Endothelial cell (in vitro differentiated cells): Measurements from ENCODE around the gene WDCP. TPM values are rescaled to one million over a fixed set of nuclear protein-coding genes. Genes with fewer than 3 reads are reported as not detected.
A peak's percentile ranks its signal among the peaks of the same experiment; 100 is the strongest.

ENCODE experiments used
- DNase-seq: peaks from one replicate; pipeline ENCODE4 v3.0.0; 2021; ENCODE audit warnings: low spot score
- H3K27ac Mint-ChIP-seq: one replicate; pipeline ENCODE4 v1.8.0; 2021; ENCODE audit warnings: mixed read lengths, inconsistent platforms; ENCODE audit not compliant: unreplicated experiment
- H3K27me3 Mint-ChIP-seq: one replicate; pipeline ENCODE4 v1.8.0; 2021; ENCODE audit warnings: mild to moderate bottlenecking, moderate library complexity, mixed read lengths, inconsistent platforms; ENCODE audit not compliant: unreplicated experiment
- H3K36me3 Mint-ChIP-seq: one replicate; pipeline ENCODE4 v1.8.0; 2021; ENCODE audit warnings: mild to moderate bottlenecking, low read depth, mixed read lengths, inconsistent platforms; ENCODE audit not compliant: unreplicated experiment
- H3K4me1 Mint-ChIP-seq: one replicate; pipeline ENCODE4 v1.8.0; 2021; ENCODE audit warnings: mild to moderate bottlenecking, mixed read lengths, inconsistent platforms; ENCODE audit not compliant: unreplicated experiment
- H3K4me3 Mint-ChIP-seq: one replicate; pipeline ENCODE4 v1.8.0; 2021; ENCODE audit warnings: mild to moderate bottlenecking, mixed read lengths, inconsistent platforms; ENCODE audit not compliant: unreplicated experiment
- H3K9me3 Mint-ChIP-seq: one replicate; pipeline ENCODE4 v1.8.0; 2021; ENCODE audit warnings: mixed read lengths, inconsistent platforms; ENCODE audit not compliant: unreplicated experiment
- total RNA-seq: library from RNA; stranded (reverse); fragmentation: NEBNext Ultra II Directional; extraction: Animal tissue kit (Norgen Biotek cat#: 25700); gene quantifications from one replicate; pipeline ENCODE4 v1.2.1, GENCODE V29; 2021; ENCODE audit not compliant: unreplicated experiment
- TF ChIP-seq, protein P1 (sequence below): fragments of 200-600 bp; sonication (generic); IDR thresholded peaks from one replicate; pipeline ENCODE4 v1.5.0; 2021; ENCODE audit warnings: antibody characterized with exemption; ENCODE audit not compliant: unreplicated experiment

Gene WDCP
- total RNA-seq, 1 donor from 2014 or later, result 13.4 TPM

DNA sequence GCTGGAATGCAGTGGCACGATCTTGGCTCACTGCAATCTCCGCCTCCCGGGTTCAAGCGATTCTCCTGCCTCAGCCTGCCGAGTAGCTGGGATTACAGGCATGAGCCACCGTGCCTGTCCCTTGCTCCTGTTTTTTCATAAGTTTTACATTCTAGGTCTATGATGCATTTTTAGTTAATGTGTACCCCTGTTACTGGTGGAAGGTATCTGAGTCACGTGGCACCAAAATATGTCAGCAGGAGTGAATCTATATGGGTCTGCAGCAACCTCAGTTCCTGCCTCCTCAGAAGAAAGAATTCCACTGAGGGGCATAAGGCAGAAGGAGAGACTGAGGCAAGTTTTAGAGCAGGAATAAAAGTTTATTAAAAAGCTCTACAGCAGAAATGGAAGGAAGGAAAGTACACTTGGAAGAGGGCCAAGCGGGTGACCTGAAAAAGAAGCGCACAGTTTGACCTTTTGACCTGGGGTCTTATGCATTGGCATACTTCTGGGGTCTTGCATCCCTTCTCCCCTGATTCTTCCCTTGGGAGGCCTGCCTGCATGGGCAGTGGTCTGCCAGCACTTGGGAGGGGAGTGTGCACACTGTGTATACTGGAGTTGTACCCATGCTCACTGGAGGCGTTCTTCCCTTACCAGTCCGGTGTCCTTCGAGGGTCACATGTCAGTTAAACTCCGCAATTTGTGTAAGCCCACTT is 38.4 kb downstream of the WDCP start:
- H3K4me1 Mint-ChIP-seq, result peaks cover 15% of the 10 kb centered on the region
- no peak for DNase-seq
- TF ChIP-seq, protein P1, sequence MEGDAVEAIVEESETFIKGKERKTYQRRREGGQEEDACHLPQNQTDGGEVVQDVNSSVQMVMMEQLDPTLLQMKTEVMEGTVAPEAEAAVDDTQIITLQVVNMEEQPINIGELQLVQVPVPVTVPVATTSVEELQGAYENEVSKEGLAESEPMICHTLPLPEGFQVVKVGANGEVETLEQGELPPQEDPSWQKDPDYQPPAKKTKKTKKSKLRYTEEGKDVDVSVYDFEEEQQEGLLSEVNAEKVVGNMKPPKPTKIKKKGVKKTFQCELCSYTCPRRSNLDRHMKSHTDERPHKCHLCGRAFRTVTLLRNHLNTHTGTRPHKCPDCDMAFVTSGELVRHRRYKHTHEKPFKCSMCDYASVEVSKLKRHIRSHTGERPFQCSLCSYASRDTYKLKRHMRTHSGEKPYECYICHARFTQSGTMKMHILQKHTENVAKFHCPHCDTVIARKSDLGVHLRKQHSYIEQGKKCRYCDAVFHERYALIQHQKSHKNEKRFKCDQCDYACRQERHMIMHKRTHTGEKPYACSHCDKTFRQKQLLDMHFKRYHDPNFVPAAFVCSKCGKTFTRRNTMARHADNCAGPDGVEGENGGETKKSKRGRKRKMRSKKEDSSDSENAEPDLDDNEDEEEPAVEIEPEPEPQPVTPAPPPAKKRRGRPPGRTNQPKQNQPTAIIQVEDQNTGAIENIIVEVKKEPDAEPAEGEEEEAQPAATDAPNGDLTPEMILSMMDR, result no peak
- H3K27ac Mint-ChIP-seq, result no peak overlapping the region
- H3K4me3 Mint-ChIP-seq, result peak overlapping the region; percentile 68
- peaks cover 8% of the 10 kb centered on the region for H3K27me3 Mint-ChIP-seq
- no peaks in the 10 kb centered on the region for H3K9me3 Mint-ChIP-seq
- H3K36me3 Mint-ChIP-seq, result no peaks in the 10 kb centered on the region

DNA sequence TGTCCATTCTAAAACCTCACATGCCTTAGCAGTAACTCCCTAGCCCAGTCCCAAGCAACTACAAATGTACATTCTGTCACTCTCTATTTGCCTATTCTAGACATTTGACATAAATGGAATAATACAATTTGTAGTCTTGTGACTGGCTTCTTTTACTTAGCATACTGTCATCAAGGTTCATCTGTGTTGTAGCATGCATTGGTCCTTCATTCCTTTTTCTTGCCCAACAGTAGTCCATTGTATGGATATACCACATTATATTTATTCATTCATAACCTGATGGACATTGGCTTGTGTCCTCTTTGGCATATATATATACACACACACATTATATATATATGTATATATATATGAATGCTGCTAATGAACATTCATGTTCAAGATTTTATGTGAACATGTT is 39.5 kb downstream of the WDCP start:
- TF ChIP-seq, protein P1, result no peak
- DNase-seq, result no peak
- peaks cover 8% of the 10 kb centered on the region for H3K27me3 Mint-ChIP-seq
- H3K36me3 Mint-ChIP-seq, result no peaks in the 10 kb centered on the region
- no peak overlapping the region for H3K4me3 Mint-ChIP-seq
- H3K9me3 Mint-ChIP-seq, result no peaks in the 10 kb centered on the region
- no peak overlapping the region for H3K27ac Mint-ChIP-seq
- peaks cover 11% of the 10 kb centered on the region for H3K4me1 Mint-ChIP-seq

DNA sequence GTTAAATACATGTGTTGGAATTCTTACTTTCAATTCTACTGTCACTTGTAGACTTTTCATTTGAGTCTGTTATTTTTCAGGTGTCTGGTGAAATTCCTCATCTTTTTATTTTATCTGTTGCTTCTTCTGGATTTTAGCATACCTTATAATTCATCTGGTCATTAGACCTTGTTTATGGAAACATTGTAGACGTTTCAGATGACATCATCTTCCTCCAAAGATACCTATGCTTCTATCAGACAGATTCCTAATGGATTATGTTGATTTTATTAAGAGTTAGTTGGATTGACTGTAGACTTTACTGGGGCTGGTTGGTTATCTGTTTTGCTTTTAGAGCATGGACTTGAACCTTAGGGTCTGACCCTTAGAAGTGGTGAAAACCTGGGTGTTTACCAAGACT is 52.6 kb downstream of the WDCP start:
- H3K27me3 Mint-ChIP-seq, result peaks cover 1% of the 10 kb centered on the region

DNA sequence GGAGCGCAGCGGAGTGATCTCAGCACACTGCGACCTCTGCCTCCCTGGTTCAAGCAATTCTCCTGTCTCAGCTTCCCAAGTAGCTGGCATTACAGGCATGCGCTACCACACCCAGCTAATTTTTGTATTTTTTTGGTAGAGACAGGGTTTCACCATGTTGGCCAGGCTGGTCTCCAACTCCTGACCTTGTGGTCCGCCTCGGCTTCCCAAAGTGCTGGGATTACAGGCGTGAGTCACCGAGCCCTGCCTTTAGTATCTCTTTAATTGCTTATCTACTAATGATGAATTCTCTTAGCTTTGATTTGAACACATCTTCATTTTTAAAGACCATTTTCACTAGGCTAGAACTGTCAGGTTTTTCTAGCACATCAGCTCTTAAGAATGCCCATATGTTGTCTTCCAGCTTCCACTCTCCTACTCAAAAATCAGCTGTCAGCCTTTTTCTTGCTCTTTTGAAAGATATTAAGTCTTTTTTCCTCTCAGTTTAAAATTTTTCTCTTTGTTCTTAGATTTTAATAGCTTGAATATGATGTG is 53.4 kb downstream of the WDCP start:
- Mint-ChIP-seq H3K4me1 (no peaks in the 10 kb centered on the region), H3K4me3 (peak overlapping the region; percentile 9), H3K27me3 (peaks cover 1% of the 10 kb centered on the region), H3K9me3 (no peaks in the 10 kb centered on the region), H3K27ac (peak overlapping the region; percentile 23), H3K36me3 (no peaks in the 10 kb centered on the region)
- TF ChIP-seq, protein P1, result no peak
- DNase-seq, result no peak

More for the DNA sequence above, 52.6 kb downstream of the WDCP start:
- no peaks in the 10 kb centered on the region for H3K9me3 Mint-ChIP-seq
- H3K4me1 Mint-ChIP-seq, result no peaks in the 10 kb centered on the region
- TF ChIP-seq, protein P1, result no peak
- no peak for DNase-seq
- no peak overlapping the region for H3K4me3 Mint-ChIP-seq
- no peak overlapping the region for H3K27ac Mint-ChIP-seq
- no peaks in the 10 kb centered on the region for H3K36me3 Mint-ChIP-seq

DNA sequence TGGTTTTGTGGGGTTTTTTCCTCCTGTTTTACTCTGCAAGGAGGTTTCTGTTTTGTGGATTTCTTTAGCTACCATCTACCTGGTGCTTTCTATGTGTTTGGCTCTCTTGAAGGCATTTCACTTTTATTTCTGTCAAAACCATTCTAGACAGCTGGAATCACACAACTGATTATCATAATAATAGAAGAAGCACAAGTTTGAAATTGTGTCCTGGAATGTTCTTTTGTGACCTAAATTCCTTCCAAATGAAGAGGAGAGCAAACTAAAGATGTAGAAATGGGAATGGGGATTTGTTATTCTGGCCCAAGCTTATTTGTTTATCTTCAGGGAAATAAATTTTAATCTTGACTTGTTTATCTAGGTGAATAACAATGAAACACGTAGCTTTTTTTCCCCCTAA is 54.3 kb downstream of the WDCP start:
- TF ChIP-seq, protein P1, result no peak
- H3K36me3 Mint-ChIP-seq, result no peaks in the 10 kb centered on the region
- no peaks in the 10 kb centered on the region for H3K9me3 Mint-ChIP-seq
- H3K27ac Mint-ChIP-seq, result no peak overlapping the region
- H3K4me3 Mint-ChIP-seq, result no peak overlapping the region
- no peaks in the 10 kb centered on the region for H3K4me1 Mint-ChIP-seq
- DNase-seq, result no peak
- H3K27me3 Mint-ChIP-seq, result no peaks in the 10 kb centered on the region
